Mucosa of gallbladder (tissue), 1 donor: ENCODE measurements around the gene CPLANE2. TPM values are rescaled to one million over a fixed set of nuclear protein-coding genes. Genes with fewer than 3 reads are reported as not detected.
"Not testable (repeated sequence)": the region's sequence is repeated elsewhere in the genome, so short reads cannot be mapped to it uniquely, and the experiment has no call there.

Source experiments
- DNase-seq: peaks from one replicate; pipeline ENCODE4 v3.0.0-alpha.2; 2020; ENCODE audit warnings: low spot score
- total RNA-seq: library from RNA; stranded (reverse); gene quantifications from one replicate; pipeline ENCODE4 v1.2.1, GENCODE V29; 2021
- donor health status: DM: no; HTN: no; CAD: no.

The CPLANE2 gene
- total RNA-seq, 1 donor from 2014 or later: 20.6 TPM

DNA sequence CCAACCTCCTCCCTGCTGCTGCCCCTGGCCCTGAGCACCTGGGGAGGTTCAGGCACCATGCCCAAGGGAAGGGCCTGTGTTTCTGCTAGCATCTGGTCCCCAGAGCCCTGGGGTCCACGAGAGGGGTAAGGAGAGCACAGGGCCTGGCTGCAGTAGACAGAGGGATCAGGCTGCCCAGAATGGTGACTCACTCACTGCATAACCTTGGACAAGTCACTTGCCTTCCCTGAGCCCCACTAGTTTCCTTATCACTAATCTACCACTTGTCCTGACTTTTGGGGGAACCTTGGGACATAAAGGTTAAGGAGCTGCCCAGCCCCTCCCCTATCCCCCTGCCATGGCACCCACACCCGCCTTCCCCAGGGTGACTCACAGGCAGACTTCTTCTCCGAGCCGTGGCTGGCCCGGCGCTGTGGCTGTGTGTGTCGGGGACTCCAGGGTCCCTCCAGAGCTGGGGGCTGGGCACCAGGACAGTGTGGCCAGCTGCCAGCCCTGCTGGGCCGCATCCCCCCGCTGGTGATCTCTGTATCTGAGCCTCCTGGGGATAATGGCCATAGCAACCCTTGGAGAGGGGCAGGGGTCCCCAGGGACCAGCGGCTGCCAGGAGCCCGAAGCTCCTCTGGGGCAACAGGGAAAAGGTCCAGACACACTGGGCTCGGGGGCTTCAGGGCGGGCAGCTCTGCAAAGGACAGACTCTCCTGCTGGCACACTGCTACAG, 28.6 kb downstream of the CPLANE2 start:
- no peak for DNase-seq

DNA sequence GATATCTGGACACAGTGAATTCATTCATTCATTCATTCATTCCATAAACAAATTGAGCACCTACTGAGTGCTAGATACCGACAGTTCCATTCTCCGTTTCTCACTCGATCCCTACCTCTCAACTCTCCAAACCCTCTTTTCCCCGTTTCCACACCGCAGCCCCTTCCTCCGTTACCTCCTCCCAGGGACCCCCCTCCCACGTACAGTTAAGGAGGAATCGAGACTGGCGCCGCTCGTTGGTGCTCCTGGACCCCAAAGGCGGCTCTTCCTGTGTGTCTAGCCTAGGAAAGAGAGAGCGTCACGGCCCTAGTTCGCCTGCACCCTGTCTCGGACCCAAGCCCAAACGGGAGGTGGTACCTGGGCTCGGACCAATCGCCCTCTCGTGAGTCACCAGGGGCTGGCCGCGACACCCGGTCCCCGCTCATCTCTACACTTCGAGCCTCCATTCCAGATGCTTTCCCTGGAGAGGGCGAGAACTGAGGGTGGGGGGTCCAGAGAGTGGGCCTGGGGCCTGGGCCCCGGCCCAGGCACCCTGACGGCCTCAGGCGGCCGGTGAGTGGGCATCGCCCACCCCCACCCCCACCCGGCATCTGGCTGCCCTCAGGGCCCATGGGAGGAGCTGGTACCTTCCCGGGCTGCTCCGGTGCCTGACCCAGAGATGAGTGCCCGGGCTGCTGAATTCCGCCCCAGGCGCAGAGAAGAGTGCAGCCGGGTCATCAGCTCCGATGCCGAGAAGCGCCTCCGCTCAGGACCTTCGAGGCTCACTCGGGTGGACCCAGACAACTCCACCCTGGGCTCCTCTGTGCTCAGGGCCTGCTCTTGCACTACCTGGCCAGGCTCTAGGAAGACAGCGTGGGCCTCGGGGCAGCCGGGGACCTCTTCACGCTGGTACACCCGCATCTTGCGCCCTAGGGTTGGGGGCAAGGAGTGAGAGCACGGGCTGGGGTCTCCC, 29.4 kb downstream of the CPLANE2 start:
- DNase-seq: no peak

DNA sequence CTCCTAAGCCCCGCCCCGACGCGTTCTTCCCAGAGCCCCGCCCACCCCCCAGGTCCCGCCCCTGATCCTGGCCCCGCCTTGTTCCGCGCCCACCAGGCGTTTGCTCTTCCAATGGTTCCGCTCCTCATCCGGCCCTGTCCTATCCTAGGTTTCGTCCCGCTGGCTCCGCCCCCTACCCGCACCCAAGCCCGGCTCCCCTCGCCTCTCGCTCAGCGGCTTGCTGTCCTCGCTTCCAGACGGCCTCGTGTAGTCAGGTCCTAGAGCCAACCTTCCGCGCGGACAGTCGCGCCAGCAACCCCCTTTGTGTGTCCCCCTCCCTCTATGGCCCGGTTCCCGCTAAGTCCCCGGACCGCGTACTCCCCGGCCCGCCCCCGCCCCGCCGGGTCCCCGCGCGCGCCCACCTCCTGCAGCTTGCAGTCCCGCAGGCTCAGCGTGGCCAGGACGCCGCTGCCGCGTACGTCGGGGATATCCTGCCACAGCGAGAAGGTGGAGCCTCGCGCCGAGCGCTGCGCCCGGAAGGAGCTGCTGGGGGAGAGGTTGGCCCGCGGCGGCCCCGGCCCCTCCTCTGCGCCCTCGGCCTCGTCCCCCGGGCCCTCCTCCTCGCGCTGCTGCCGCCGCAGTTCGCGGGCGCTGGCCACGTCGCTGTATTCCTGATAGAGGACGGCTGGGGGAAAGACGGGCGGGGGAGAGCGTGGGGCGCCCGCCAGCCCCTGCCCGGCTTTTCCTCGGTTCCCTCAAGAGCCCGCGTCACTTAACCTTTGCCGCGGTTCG, 30.3 kb downstream of the CPLANE2 start:
- DNase-seq: peak; percentile 97

DNA sequence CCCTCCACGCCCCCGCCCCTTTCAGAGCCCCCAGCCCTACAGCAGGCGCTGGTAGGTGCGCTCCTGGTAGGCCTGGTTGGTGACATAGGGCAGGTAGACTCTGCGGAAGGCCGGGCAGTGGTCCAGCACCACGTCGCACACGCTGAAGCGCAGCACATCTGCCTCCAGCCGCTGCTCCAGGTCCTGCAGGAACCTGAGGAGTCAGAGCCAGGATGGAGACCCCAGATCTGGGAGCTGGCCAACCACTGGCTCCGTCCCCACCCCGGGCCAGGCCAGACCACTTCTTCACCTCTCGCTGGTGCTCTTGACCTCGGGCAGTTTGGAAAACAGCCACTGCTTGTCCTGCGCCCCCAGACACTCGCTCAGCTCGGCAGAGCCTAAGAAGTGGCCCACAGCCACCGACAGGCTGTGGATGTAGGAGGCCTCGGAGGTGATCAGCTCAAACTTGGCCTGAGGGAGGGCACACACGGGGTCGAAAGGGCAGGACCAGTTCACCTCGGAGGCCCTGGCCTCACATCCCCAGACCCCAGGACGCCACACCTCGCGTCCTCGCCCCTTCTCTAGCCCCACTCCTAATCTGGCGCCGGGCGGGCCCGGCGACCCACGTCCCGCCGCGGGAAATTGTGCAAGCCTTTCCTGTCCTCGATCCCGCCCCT, 31.0 kb downstream of the CPLANE2 start:
- DNase-seq: no peak

DNA sequence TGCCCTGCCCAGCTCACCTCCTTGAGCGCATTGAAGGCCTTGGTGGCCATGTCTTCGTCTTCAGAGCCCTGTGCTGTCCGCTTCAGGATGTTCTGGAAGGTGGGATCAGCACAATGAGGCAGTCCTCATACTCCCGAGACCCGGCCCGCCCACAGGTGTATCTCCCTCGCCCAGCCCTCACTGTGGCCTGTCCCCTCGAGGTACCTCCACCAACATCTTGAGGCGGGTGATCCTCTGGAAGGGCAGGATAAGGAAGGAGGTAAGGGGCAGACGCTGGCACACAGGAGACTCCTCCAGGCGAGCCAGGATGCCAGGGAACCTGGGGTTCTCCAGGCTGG, 31.7 kb downstream of the CPLANE2 start:
- DNase-seq: no peak

DNA sequence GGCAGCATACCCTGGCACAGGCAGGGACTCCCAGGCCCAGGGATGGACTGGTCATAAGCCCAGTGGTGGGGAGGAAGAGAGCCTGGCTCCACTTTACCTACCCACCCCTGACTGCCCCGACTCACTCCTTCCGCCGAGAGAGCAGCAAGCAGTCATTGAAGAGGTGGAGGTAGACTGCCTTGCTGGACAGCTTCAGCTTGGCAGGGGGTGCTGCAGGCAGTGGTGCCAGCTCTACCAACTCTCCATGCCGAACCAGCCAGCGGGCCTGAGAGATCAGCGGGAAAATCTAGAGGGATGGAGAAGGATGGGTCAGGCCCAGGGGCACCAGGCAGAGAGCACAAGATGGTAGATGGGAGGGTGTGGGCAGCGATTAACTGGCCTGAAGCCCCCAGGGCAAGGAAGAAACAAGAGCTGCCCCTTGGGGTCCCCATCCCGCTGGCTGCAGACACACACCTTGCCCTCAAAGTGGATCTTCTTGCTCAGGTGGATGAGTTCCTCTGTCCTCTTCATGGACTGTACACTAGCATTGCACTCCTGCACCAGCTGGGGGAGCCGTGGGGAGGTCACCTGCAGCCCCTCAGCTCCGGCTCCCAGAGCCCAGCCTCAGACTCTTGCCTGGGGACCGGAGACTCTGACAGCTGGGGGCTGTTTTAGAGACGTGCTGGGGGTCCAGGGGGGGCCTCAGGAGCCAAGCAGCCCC, 32.2 kb downstream of the CPLANE2 start:
- no peak for DNase-seq

- DNase-seq: no peak
Observed at GRCh38 chr1:16204216-16204615, 32.8 kb downstream of the CPLANE2 start.

DNA sequence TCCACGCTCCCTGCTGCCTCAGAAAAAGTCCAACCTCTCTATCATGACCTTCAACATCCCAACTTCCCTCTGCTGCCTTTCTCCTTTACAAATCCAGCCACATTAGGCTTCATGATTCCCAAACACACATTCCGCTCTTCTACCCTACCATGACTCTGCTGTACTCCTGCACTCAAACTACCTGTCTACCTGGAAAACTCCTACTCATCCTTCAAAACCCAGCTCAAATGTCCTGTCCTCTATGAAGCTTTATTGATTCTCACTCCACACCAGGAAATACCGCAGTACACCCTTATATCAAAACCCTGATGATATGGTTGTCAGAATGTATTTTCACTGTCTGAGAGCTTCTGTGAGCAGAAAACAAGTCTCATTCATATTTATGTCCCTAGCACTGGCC, 33.4 kb downstream of the CPLANE2 start:
- no peak for DNase-seq

DNA sequence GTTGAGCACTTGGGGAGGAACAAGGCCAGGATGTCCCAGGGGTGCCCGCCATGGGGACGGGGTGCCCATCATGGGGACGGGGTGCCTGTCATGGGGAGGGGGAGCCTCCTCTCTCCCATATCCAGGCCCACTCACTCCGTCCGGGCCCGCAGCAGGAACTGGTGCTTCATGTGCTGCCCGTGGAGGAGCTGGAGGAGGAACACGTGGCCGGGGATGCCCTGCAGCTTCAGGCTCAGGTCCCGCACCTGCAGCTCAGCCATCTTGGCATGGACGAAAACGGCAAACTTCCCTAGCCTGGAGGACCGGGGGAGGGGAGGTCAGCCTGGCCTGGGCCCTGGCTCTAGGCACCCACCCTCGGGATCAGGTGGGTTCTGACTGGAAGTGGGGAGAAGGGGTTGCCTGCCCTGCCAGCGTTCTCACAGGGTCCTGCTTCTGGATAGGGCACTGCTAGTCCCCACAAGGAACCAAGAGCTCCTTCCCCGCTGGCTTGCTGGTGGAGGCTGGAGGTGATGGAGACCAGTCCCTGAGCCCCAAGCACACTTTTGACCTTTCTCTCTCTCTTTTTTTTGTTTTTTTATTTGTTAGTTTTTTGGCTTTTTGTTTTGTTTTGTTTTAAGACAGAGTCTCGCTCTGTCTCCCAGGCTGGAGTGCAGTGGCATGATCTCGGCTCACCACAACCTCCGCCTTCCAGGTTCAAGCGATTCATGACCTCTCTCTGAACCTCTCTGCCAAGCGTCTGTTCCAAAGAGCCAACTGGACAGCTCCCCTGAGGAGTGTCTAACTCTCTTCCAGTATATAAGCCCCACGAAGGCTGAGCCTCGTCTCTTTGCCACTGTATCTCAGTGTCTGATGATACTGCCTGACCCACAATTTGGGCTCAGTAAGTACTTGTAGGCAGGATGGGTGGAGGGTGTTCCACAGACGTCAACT, 34.4 kb downstream of the CPLANE2 start:
- no peak for DNase-seq

DNA sequence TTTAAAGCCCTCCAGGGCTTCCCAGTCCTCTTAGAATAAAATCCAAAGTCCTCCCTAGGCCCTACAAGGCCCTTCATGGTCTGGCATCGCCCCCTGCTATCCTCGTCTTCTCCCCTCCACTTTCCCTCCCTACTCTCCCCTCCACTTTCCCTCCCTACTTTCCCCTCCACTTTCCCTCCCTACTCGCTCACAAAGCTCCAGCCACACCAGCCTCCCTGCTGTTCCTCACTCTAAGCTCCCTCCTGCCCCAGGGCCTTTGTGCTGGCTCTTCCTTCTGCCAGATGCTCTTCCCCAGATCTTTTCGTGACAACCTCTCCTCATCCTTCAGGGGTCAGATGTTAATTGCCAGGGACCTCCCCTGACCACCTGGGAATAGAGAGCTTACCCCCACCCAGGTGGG, 37.3 kb downstream of the CPLANE2 start:
- no peak for DNase-seq

DNA sequence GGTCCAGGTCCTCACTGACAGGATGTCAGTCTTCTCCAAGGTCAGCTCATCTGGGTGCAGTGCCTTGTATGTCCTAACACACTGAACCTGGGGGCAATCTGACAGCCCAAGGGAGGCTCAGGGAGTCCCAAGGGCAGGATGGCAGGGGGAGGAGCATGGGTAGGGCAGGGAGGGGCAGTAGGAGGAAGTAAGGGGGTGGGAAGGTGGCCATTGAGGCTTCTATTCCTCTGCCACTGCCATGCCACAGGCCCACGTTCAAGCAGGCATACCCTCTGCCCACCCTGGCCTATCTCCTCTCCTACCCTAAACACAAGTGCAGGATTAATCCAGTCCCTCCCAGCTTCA, 37.9 kb downstream of the CPLANE2 start:
- no peak for DNase-seq

- DNase-seq: no peak
Observed at GRCh38 chr1:16198444-16199156, 38.4 kb downstream of the CPLANE2 start.

- DNase-seq: no peak
Observed at GRCh38 chr1:16196874-16197273, 40.1 kb downstream of the CPLANE2 start.

DNA sequence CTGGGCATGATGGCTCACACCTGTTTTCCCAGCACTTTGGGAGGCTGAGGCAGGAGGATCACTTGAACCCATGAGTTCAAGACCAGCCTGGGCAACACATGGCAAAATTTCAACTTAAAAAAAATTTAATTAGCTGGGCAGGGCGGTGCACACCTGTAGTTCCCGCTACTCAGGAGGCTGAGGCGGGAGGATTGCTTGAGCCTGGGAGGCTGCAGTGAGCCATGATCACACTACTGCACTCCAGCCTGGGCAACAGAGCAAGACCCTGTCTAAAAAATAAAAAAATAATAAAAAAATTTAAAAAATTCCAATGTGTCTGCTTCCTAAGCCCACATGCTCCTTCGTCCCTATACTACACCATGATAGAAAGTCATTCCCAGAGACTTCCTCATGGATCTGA, 40.8 kb downstream of the CPLANE2 start:
- DNase-seq: not testable (repeated sequence)

DNA sequence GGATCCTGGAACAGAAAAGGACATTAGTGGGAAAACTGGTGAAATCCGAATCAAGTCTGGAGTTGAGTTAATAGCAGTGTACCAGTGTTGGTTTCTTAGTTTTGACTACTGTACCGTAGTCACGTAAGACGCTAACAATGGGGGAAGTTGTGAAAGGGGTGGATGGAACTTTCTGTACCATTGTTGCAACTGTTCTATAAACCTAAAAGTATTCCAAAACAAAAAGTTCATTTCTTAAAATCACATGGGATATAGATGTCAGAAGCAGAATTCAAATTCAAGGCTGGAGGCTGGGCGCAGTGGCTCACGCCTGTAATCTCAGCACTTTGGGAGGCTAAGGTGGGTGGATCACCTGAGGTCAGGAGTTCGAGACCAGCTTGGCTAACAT, 41.5 kb downstream of the CPLANE2 start:
- DNase-seq: no peak

GRCh38 chr1:16191916-16192546, 45.0 kb downstream of the CPLANE2 start:
- no peak for DNase-seq

GRCh38 chr1:16191309-16191708, 45.7 kb downstream of the CPLANE2 start:
- DNase-seq: no peak

GRCh38 chr1:16189921-16190621, 46.9 kb downstream of the CPLANE2 start:
- no peak for DNase-seq
